Measurements from ENCODE around the gene REV3L. TPM values are rescaled to one million over a fixed set of nuclear protein-coding genes. Genes with fewer than 3 reads are reported as not detected.

REV3L gene
- total and polyA plus RNA-seq, 2 of the 13 experiments (the other 11 are each of a cell fraction or from before 2014, with no cell fraction given): 12.8 to 31.3 TPM

DNA sequence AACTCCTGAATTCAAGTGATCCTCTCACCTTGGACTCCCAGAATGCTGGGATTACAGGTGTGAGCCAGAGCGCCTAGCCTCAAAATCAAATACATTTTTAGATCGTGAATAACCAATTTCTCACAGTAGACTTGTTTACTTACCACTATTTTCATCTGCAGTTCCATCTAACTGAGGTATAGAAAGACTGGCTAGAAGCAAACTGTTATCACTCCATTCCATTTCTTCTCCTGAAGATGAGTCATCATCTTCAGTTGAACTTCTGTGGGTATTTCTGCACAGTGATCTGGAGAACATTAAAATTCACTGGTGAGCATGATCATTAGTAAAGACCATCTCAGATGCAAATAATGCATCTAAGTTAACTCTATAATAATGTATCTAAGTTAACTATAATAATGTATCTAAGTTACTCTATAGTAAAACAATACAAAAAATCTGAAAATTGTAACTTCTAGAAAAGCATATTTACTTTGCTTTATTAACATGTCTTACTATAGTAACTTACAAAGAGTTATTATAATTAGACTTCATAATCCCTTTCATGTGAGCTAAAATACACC, 105.4 kb downstream of the REV3L start:
- in situ Hi-C loops (cut with HindIII; ENCODE audit: extremely low pct_ligation_motif_present, low pct_unique_long_range_greater_than_20kb) (no loop called here), intact Hi-C loops (cut with micrococcal nuclease; ENCODE audit: unreplicated experiment) (no loop called here)
- DNase-seq (ENCODE audit: low spot score) (no peak), FAIRE-seq (no peak), ATAC-seq (no peak)
- no peak overlapping the region for H2AFZ ChIP-seq (ENCODE audit: low read length)
- no peak overlapping the region for H3K27ac ChIP-seq (ENCODE audit: extremely low read length, insufficient read depth, low read length)
- no peaks in the 10 kb centered on the region for H3K9me3 ChIP-seq (ENCODE audit: low read length)
- no peak overlapping the region for H3K4me3 ChIP-seq (replicated peaks in 1 of 3; ENCODE audit: insufficient read depth in 1 of 3, low read depth in 2 of 3, low read length in 3 of 3)
- H4K20me1 ChIP-seq (ENCODE audit: insufficient read depth, low read length): no peaks in the 10 kb centered on the region
- H3K4me1 ChIP-seq (ENCODE audit: insufficient read depth, low read length): no peaks in the 10 kb centered on the region
- no peak overlapping the region for H3K4me2 ChIP-seq (ENCODE audit: low read depth, low read length)
- ChIA-PET POLR2A (no interaction called here), CTCF (ENCODE audit: low intra/inter-chr PET ratio, low total read pairs) (no interaction called here)
- no peaks in the 10 kb centered on the region for H3K27me3 ChIP-seq (ENCODE audit: control insufficient read depth in 1 of 2, insufficient read depth in 2 of 2, low read length in 2 of 2)
- peaks cover 9 to 52% of the 10 kb centered on the region in 2 experiments for H3K36me3 ChIP-seq (replicated peaks in 1 of 2; ENCODE audit: control insufficient read depth in 1 of 2, insufficient read depth in 2 of 2, low read length in 2 of 2)
- no TSS peak for BruUV-seq (replicated peaks)
- 98% methylated on average over 2 of the region's 2 CpGs for WGBS (ENCODE audit: low lambda C conversion rate)
- H3K79me2 ChIP-seq (ENCODE audit: insufficient read depth, low read length): no peaks in the 10 kb centered on the region
- no peak overlapping the region for H3K9ac ChIP-seq (ENCODE audit: insufficient read depth, low read depth, low read length)
- TF ChIP-seq SMARCE1 (IDR thresholded peaks at IDR 0.05; ENCODE audit: borderline replicate concordance) (no peak), RAD21 (CRISPR knock-in tag; IDR thresholded peaks at IDR 0.05) (no peak), ZNF556 (CRISPR knock-in tag; IDR thresholded peaks at IDR 0.05; ENCODE audit: borderline replicate concordance) (no peak)
- TF ChIP-seq, protein P1, sequence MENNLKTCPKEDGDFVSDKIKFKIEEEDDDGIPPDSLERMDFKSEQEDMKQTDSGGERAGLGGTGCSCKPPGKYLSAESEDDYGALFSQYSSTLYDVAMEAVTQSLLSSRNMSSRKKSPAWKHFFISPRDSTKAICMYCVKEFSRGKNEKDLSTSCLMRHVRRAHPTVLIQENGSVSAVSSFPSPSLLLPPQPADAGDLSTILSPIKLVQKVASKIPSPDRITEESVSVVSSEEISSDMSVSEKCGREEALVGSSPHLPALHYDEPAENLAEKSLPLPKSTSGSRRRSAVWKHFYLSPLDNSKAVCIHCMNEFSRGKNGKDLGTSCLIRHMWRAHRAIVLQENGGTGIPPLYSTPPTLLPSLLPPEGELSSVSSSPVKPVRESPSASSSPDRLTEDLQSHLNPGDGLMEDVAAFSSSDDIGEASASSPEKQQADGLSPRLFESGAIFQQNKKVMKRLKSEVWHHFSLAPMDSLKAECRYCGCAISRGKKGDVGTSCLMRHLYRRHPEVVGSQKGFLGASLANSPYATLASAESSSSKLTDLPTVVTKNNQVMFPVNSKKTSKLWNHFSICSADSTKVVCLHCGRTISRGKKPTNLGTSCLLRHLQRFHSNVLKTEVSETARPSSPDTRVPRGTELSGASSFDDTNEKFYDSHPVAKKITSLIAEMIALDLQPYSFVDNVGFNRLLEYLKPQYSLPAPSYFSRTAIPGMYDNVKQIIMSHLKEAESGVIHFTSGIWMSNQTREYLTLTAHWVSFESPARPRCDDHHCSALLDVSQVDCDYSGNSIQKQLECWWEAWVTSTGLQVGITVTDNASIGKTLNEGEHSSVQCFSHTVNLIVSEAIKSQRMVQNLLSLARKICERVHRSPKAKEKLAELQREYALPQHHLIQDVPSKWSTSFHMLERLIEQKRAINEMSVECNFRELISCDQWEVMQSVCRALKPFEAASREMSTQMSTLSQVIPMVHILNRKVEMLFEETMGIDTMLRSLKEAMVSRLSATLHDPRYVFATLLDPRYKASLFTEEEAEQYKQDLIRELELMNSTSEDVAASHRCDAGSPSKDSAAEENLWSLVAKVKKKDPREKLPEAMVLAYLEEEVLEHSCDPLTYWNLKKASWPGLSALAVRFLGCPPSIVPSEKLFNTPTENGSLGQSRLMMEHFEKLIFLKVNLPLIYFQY (CRISPR knock-in tag; IDR thresholded peaks at IDR 0.05; ENCODE audit: borderline replicate concordance): no peak

Data from HepG2 (cell line).